Inferior parietal cortex (tissue), 1 donor: Measurements from ENCODE around the gene GPR137.
A peak's percentile ranks its signal among the peaks of the same experiment; 100 is the strongest.
"Not testable (repeated sequence)": the region's sequence is repeated elsewhere in the genome, so short reads cannot be mapped to it uniquely, and the experiment has no call there.

Source experiments
- DNase-seq: peaks from one replicate; pipeline ENCODE4 v3.0.0-alpha.2; 2016; ENCODE audit errors: extremely low spot score

GPR137 gene

DNA sequence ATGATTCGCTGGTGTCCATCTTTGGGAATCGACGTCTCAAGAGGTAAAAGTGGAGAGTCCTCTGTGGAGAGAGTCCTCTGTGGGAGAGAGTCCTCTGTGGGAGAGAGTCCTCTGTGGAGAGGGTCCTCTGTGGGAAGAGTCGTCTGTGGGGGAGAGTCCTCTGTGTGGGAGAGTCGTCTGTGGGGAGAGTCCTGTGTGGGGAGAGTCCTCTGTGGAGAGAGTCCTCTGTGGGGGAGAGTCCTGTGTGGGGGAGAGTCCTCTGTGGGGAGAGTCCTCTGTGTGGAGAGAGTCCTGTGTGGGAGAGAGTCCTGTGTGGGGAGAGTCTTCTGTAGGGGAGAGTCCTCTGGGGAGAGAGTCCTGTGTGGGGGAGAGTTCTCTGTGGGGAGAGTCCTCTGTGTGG lies 35.4 kb downstream of the GPR137 start:
- no peak for DNase-seq

DNA sequence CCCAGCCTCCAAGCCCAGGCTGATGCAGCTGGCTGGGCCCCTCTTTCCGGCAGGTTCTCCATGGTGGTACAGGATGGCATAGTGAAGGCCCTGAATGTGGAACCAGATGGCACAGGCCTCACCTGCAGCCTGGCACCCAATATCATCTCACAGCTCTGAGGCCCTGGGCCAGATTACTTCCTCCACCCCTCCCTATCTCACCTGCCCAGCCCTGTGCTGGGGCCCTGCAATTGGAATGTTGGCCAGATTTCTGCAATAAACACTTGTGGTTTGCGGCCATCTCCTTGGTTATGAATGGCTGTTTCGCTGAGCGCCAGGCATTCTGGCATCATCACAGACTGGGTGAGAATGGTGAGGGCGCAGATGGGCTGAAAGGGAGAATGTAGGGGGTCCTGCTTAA lies 35.9 kb downstream of the GPR137 start:
- no peak for DNase-seq

- DNase-seq, result no peak
Observed at GRCh38 chr11:64322925-64323260, 37.2 kb downstream of the GPR137 start.

GRCh38 chr11:64323373-64323772 lies 37.7 kb downstream of the GPR137 start:
- DNase-seq, result no peak

DNA sequence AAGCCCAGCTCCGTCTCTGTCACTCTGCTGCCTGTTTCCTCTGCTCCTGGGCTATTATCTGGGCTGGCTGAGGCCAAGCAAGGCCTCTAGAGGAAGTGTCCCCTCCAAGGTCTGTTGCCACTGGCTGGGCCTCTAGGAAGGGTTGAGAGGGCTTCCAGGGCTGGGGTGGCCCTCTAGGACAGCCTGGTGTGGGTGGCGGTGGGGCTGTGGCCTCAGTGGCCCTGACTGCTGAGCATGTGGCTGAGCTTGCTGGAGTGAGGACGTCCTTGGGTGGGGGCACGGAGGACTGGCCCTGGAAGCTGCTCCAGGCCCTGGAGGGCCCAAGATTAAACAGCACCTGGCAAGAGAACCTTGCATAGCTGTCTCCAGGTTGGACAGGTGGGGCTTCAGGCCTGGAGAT lies 38.3 kb downstream of the GPR137 start:
- not testable (repeated sequence) for DNase-seq

DNA sequence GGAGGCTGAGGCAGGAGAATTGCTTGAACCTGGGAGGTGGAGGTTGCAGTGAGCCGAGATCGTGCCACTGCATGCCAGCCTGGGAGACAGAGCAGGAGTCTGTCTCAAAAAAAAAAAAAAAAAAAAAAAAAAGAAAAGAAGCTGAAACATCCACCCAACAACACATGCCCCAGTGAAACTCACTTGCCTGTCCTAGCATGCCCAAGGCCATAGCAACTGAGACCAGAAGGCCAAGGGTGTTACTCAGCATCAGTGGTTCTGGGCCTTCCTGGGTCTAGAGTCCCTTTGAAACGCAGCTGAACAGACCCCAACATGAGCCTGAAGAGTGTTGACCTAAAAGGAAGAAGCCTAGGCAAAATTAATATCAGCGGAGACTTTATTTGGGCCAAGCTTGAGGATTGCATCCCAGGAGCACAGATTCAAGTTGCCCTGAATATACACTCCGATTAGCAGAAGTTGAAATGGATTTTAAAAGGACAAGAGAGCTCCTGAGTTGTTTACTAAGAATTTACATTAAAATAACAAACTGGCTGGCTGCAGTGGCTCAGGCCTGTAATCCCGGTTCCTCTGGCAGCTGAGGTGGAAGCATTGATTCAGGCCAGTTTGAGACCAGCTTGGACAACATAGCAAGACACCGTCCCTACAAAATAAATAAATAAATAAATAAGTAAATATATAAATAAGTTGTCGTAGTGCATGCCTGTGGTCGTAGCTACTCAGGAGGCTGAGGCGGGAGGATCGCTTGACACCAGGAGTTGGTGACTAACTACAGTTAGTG lies 39.2 kb downstream of the GPR137 start:
- DNase-seq, result no peak

GRCh38 chr11:64327375-64327774 lies 41.7 kb downstream of the GPR137 start:
- no peak for DNase-seq

- DNase-seq, result no peak
Observed at GRCh38 chr11:64327993-64328392, 42.3 kb downstream of the GPR137 start.

DNA sequence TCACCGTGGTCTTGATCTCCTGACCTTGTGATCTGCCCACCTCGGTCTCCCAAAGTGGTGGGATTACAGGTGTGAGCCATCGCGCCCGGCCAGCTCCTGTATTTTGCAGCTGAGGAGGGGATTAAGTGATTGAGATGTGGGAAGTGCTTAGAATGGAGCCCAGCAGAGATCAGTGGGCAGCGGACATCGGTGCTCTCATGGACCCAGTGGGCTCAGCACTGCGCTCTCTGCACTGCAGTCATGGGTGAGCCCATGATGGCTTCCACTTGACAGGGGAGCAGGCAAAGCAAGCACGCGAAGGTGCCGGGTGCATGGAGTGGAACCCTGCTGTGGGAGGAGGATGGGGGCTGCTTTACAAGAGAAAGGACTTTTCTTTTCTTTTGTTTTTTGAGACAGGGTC lies 45.2 kb downstream of the GPR137 start:
- DNase-seq, result no peak

DNA sequence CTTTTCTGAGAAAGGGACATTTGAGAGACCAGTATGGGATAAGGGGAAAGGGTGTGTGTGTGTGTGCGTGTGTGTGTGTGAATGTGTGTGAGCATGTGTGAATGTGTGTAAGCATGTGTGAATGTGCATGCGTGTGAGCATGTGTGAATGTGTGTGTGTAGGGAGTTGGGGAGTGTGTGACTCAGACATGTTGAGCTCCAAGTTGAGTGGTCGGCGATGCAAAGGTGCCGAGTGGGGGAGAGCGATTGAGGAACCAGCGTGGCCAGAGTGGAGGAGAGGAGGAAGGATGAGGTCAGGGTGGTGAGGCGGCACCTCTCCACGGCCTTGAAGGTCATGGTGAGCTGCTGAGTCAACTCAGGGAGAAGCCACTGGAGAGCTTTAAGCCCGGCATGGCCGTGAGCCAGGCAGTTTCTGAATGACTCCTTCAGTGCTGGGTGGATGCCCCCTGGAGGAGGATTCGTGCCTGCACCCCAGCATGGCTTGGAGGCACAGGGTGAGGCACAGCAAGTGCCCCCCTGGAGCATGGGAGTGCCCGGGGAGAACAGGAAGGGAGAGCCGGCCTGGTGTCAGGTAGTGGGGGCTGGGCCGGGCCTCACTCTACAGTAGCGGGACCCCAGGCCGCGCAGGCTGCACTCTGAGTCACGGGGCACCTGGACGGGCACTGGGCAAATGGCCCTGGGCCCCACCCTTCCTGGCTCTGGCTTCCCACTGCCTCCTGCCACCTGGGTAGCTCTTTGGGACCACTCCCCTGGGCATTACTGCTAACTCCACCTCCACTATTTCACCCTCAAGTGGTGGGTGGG lies 46.1 kb downstream of the GPR137 start:
- peak; percentile 20 for DNase-seq

- no peak for DNase-seq
Observed at GRCh38 chr11:64333556-64333955, 47.9 kb downstream of the GPR137 start.

- peak; percentile 47 for DNase-seq
Observed at GRCh38 chr11:64334764-64335735, 49.4 kb downstream of the GPR137 start.

DNA sequence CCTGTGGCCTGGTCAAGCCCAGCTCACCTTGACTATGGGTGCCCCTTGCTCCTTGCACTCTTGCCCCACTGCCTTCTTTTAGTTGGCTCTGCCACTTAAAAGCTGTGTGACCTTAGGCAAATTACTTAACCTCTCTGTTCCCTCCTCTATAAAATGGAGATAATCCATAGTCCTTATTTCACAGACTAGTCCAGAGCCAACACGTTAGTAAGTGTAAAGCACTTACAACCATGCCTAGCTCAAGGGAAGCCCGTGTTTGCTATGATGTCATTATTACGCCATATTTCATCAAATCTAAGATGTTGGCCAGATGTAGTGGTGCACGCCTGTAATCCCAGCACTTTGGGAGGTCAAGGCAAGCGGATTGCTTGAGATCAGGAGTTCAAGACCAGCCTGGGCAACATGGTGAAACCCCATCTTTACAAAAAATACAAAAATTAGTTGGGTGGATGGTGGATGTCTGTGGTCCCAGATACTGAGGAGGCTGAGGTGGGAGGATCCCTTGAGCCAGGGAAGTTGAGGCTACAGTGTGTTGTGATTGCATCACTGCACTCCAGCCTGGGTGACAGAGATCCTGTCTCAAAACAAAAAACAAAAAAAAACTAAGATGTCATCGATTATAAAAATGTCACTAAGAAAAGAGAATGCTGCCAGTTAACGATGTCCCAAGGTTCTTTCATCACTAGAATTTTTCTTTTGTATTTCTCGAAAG lies 52.0 kb downstream of the GPR137 start:
- no peak for DNase-seq

DNA sequence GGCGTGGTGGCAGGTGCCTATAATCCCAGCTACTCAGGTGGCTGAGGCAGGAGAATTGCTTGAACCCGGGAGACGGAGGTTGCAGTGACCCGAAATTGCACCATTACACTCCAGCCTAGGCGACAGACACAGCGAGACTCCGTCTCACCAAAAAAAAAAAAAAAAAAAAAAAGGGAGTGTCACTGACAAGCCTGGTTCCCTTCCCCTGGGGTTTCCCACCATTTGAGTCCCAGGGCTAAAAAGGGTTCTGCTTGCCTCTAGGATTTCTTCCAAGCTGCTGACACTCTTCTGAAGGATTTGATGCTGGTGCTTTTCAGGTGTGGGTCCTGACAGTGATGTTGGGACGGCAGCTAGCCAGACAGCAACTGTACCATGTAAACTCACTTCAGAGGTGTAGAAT lies 53.1 kb downstream of the GPR137 start:
- DNase-seq, result no peak
